Osteocyte (in vitro differentiated cells): ENCODE data around the gene TNRC6B. TPM values are rescaled to one million over a fixed set of nuclear protein-coding genes. Genes with fewer than 3 reads are reported as not detected.

Source experiments
- DNase-seq: peaks from one replicate; pipeline ENCODE4 v3.0.0; 2021; ENCODE audit warnings: mixed read lengths; ENCODE audit not compliant: unreplicated experiment; ENCODE audit errors: extremely low spot score
- H3K27ac Mint-ChIP-seq: one replicate; pipeline ENCODE4 v1.8.0; 2021; ENCODE audit warnings: mild to moderate bottlenecking, mixed read lengths; ENCODE audit not compliant: unreplicated experiment
- H3K27me3 Mint-ChIP-seq: one replicate; pipeline ENCODE4 v1.8.0; 2021; ENCODE audit warnings: mixed read lengths; ENCODE audit not compliant: unreplicated experiment
- H3K36me3 Mint-ChIP-seq: one replicate; pipeline ENCODE4 v1.8.0; 2021; ENCODE audit warnings: mixed read lengths; ENCODE audit not compliant: unreplicated experiment
- H3K4me1 Mint-ChIP-seq: one replicate; pipeline ENCODE4 v1.8.0; 2021; ENCODE audit warnings: mixed read lengths; ENCODE audit not compliant: unreplicated experiment
- H3K4me3 Mint-ChIP-seq: one replicate; pipeline ENCODE4 v1.8.0; 2021; ENCODE audit warnings: mild to moderate bottlenecking, moderate library complexity, mixed read lengths; ENCODE audit not compliant: unreplicated experiment
- H3K9me3 Mint-ChIP-seq: one replicate; pipeline ENCODE4 v1.8.0; 2021; ENCODE audit warnings: mixed read lengths; ENCODE audit not compliant: unreplicated experiment
- total RNA-seq: library from RNA; stranded (reverse); gene quantifications from 2 replicates; pipeline ENCODE4 v1.2.1, GENCODE V29; 2021
- TF ChIP-seq, protein P1 (sequence below): fragments of 200-600 bp; sonication (generic); IDR thresholded peaks from 2 replicates; pipeline ENCODE4 v1.5.0; 2021; ENCODE audit warnings: antibody characterized with exemption, mild to moderate bottlenecking, moderate library complexity

Gene TNRC6B
- total RNA-seq, 1 donor from 2014 or later: 47.4 TPM

DNA sequence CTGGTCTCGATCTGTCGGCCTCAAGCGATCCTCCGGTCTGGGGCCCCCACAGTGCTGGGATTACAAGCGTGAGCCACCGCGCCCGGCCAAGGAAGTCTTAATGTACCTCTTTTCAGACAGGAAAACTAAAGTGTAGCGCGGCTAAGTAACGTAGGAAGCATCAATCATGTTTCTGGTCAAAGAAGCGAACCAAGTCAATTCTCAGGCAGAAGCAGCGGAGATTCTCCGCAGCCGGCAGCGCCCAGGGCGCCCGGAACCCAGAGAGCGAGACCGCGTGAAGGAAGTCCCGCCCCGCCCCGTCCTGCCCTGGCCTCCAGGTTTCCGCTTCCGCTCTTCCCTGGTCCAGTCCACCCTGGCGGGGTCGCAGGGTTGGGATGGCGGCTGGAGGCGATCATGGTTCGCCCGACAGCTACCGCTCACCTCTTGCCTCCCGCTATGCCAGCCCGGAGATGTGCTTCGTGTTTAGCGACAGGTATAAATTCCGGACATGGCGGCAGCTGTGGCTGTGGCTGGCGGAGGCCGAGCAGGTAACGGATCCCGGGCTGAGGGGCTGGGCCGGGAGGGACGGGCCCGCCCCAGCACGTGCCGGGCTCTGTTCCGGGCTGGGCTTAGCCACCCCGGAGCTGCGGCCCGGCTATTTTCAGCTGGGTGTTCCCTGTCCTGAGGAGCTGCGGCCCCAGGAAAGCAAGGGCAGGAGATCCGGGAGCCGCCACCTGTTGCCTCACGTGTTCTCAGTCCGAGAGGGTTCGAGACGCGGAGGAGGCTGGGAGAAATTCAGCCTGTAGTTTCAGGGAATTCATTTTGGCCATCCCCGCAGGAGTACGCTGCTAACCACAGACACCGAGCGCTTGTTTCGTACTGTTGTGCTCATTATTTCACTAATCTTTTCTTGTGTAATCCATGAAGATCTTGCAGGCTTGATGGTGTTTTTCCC is 168.7 kb downstream of the TNRC6B start, which contains the start of gene ADSL:
ADSL (plus strand) TSS at position 316 of the 934 bp plus-strand sequence; CDS start at position 375, 59 bp downstream.
- H3K27ac Mint-ChIP-seq: peak within 1 kb of the TSS; percentile 97
- H3K9me3 Mint-ChIP-seq: no peaks in the 10 kb centered on the region
- H3K4me1 Mint-ChIP-seq: peaks cover 24% of the 10 kb centered on the region
- H3K36me3 Mint-ChIP-seq: peaks cover 5% of the 10 kb centered on the region
- H3K4me3 Mint-ChIP-seq: peak within 1 kb of the TSS; percentile 98
- peak; percentile 95 for DNase-seq
- no peaks in the 10 kb centered on the region for H3K27me3 Mint-ChIP-seq
- TF ChIP-seq, protein P1, sequence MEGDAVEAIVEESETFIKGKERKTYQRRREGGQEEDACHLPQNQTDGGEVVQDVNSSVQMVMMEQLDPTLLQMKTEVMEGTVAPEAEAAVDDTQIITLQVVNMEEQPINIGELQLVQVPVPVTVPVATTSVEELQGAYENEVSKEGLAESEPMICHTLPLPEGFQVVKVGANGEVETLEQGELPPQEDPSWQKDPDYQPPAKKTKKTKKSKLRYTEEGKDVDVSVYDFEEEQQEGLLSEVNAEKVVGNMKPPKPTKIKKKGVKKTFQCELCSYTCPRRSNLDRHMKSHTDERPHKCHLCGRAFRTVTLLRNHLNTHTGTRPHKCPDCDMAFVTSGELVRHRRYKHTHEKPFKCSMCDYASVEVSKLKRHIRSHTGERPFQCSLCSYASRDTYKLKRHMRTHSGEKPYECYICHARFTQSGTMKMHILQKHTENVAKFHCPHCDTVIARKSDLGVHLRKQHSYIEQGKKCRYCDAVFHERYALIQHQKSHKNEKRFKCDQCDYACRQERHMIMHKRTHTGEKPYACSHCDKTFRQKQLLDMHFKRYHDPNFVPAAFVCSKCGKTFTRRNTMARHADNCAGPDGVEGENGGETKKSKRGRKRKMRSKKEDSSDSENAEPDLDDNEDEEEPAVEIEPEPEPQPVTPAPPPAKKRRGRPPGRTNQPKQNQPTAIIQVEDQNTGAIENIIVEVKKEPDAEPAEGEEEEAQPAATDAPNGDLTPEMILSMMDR: no peak

GRCh38 chr22:40347300-40347699 is 169.6 kb downstream of the TNRC6B start:
- H3K27ac Mint-ChIP-seq: peak overlapping the region; percentile 97
- peaks cover 5% of the 10 kb centered on the region for H3K36me3 Mint-ChIP-seq
- TF ChIP-seq, protein P1: no peak

GRCh38 chr22:40348025-40348658 is 170.4 kb downstream of the TNRC6B start:
- peaks cover 9% of the 10 kb centered on the region for H3K36me3 Mint-ChIP-seq
- H3K27ac Mint-ChIP-seq: peak overlapping the region; percentile 97
- no peaks in the 10 kb centered on the region for H3K27me3 Mint-ChIP-seq

More at GRCh38 chr22:40347300-40347699, 169.6 kb downstream of the TNRC6B start:
- Mint-ChIP-seq H3K4me1 (peaks cover 24% of the 10 kb centered on the region), H3K27me3 (no peaks in the 10 kb centered on the region), H3K4me3 (peak overlapping the region; percentile 98), H3K9me3 (no peaks in the 10 kb centered on the region)
- no peak for DNase-seq

DNA sequence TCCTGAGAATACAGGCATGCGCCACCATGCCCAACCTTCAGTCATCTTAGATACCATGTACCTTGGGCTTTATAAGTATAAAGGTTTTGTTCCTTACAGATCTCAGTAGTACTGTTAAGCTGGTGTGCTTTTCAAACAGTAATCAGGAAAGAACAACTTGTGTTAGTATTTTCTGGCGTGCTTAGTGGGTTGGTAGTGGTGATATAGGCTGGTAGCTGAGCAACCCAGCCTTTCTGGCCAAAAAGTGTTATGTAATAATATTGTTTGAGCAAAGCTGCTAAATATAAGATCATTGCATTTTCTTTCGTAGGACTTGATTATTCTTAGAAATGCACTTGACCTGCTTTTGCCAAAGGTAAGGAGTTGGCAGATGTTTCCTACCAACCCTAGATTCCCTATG is 175.0 kb downstream of the TNRC6B start:
- H3K36me3 Mint-ChIP-seq: peaks cover 24% of the 10 kb centered on the region
- H3K9me3 Mint-ChIP-seq: no peaks in the 10 kb centered on the region
- H3K27ac Mint-ChIP-seq: no peak overlapping the region
- no peak for DNase-seq
- no peaks in the 10 kb centered on the region for H3K27me3 Mint-ChIP-seq
- peaks cover 9% of the 10 kb centered on the region for H3K4me1 Mint-ChIP-seq
- H3K4me3 Mint-ChIP-seq: no peak overlapping the region
- TF ChIP-seq, protein P1: no peak

More at GRCh38 chr22:40348025-40348658, 170.4 kb downstream of the TNRC6B start:
- DNase-seq: no peak
- Mint-ChIP-seq H3K4me1 (peaks cover 24% of the 10 kb centered on the region), H3K4me3 (peak overlapping the region; percentile 98), H3K9me3 (no peaks in the 10 kb centered on the region)
- TF ChIP-seq, protein P1: peak; percentile 90

GRCh38 chr22:40361100-40361499 is 183.4 kb downstream of the TNRC6B start:
- no peak for DNase-seq
- Mint-ChIP-seq H3K4me3 (no peak overlapping the region), H3K27me3 (no peaks in the 10 kb centered on the region), H3K9me3 (no peaks in the 10 kb centered on the region), H3K27ac (no peak overlapping the region), H3K36me3 (peaks cover 69% of the 10 kb centered on the region), H3K4me1 (no peaks in the 10 kb centered on the region)
- TF ChIP-seq, protein P1: no peak
